ENCODE data around the gene JMJD7.

The JMJD7 gene

DNA sequence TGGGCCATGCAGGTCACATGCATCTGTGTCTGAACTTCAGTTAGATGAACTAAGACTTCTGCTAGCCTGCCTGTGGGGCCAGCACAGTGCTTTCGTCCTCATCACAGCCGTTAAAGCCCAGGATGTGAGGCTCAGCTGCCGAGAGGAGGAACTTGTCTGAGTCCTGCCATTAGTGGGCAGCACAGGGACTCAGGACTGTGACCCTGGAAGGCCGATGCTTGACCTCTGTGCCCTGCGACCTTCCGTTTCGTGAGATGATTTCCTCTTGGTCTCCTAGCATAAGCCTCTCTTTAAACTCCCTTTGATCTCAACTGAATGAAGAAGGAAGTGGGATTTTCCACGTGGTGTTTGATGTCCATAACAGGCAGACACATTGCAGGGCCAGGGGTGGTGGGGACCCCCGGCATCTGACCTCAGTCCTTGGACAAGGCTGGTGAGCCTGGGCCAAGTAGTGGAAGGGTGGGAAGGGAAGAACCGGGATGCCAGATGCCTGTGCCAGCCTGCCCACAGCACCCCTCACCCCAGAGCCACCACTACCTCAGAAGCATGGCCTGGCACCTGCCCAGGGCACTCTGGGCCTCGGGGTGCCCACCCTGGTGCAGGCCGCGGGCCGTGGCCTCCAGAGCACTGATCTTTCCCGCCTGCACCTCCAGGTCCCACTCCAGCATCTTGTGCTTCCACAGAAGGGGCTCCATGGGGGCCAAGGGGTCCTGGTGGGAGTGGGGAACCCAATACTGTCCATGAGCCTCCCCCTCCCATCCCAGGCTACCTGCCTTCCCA is 32.3 kb downstream of the JMJD7 start:
- TF ChIP-seq, protein P1, sequence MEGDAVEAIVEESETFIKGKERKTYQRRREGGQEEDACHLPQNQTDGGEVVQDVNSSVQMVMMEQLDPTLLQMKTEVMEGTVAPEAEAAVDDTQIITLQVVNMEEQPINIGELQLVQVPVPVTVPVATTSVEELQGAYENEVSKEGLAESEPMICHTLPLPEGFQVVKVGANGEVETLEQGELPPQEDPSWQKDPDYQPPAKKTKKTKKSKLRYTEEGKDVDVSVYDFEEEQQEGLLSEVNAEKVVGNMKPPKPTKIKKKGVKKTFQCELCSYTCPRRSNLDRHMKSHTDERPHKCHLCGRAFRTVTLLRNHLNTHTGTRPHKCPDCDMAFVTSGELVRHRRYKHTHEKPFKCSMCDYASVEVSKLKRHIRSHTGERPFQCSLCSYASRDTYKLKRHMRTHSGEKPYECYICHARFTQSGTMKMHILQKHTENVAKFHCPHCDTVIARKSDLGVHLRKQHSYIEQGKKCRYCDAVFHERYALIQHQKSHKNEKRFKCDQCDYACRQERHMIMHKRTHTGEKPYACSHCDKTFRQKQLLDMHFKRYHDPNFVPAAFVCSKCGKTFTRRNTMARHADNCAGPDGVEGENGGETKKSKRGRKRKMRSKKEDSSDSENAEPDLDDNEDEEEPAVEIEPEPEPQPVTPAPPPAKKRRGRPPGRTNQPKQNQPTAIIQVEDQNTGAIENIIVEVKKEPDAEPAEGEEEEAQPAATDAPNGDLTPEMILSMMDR (IDR thresholded peaks at IDR 0.05; ENCODE audit: control insufficient read depth, extremely low read depth, insufficient read depth), result no peak
- H3K4me3 ChIP-seq (ENCODE audit: low read depth, low read length), result no peak overlapping the region
- no peak for DNase-seq (ENCODE audit: low read depth)

DNA sequence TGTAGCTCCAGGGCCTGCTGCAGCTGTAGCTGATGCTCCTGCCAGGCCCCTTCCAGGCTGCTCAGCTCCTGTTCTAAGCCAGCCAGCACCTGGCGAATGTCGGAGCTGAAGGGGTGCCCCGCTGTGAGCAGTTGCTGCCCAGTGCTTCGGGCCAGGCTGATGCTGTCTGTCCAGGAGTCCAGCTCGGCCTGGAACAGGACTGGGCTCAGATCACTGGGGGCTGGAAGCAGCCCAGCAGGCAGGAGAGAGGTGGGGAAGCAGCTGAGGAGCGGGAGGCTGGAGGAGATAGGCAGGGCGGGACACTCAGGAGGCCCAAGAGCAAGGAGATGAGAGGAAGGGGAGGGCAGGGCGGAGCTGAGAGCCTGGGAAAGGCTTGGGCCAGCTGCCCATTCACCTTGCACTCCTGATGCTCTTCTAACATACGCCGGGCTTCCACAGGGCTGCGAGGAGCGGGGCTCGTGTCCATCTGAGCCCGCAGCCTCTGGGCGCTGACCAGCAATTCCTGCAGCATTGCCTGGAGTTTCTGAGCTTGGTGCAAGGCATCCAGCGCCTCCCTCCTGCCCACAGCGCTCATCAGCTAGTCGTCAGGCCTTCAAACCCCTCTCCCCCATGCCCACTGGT is 34.0 kb downstream of the JMJD7 start:
- TF ChIP-seq, protein P1 (IDR thresholded peaks at IDR 0.05; ENCODE audit: control insufficient read depth, extremely low read depth, insufficient read depth), result no peak
- no peak for DNase-seq (ENCODE audit: low read depth)

DNA sequence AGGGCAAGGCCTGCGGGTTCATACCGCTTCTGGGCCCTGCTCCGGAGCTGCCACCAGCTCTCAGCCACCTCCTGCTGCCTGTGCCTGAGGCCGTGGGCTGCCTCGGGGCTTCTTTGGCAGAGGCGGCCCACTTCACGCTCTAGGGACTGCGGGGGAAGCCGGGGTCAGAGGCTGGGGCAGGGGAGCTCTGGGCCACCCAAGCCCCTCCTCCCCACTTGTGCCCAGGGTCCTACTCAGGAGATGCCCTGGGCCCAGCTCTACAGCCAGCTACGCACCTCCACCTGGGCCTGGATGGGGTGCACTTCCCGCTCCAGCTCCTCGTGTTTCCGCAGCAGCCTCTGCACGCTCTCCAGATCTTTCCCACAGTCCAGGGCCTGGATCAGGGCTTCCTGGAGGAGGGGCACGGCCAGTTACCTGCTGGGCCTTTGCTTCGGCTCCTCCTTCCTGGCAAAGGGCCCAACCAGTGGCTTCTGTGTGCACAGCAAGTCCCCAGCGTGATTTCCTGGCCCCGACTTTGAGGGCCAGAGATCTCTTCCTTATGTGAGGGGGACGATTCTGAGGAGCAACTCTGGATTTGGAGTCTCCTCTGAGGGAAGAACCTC is 34.7 kb downstream of the JMJD7 start:
- H3K4me3 ChIP-seq (ENCODE audit: low read depth, low read length), result peak overlapping the region; percentile 18
- DNase-seq (ENCODE audit: low read depth), result peak; percentile 82
- TF ChIP-seq, protein P1 (IDR thresholded peaks at IDR 0.05; ENCODE audit: control insufficient read depth, extremely low read depth, insufficient read depth), result no peak

More for the DNA sequence above, 34.0 kb downstream of the JMJD7 start:
- peak overlapping the region; percentile 18; the same call in 1 of the 2 replicates for H3K4me3 ChIP-seq (ENCODE audit: low read depth, low read length)

DNA sequence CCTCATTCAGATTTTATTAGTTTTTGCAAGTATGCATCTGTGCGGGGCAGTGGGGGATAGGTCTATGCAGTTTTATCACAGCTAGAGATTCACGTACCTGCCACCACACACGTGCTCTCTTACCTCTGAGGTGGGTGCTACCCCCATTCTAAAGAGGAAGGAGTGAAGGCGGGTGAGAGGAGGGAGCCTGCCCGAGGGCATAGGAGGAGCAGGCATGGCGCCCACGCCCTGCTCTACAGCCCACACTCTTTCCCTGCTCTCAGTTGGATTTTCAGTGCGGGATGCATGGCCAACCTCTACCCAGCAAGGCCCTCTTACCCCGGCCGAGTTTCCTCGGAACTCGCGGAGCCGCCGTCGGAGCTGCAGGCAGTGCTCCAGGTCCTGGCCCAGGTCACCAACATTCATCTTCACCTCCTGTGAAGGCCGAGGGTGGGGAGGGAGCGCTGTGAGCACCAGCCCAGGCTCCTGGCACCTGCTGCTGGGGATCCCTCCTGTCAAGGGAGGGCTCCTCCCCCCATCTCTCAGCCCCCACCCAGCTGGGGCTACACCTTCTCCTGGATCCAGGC is 37.7 kb downstream of the JMJD7 start:
- TF ChIP-seq, protein P1 (IDR thresholded peaks at IDR 0.05; ENCODE audit: control insufficient read depth, extremely low read depth, insufficient read depth), result no peak
- no peak overlapping the region for H3K4me3 ChIP-seq (ENCODE audit: low read depth, low read length)
- DNase-seq (ENCODE audit: low read depth), result no peak

DNA sequence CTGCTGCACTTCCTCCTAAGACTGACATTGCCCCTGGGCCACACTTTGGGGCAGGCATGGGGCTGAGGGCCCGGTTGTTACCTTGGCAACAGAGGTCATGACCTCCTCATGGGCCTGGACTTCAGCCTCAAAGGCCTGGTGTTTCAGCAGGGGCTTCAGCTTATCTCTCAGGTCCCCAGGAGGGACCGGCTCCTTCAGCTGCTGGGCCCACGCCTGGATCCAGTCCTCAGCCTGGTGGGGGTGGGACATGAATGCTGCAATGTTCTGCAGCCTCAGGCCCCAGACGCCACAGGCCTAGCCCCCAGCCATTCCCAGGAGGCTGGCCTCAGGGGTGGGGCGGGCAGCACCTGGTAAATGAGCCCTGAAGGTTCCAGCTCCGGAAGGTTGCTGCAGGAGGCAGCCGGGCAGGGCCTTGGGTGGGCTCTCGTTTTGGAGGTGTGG is 38.4 kb downstream of the JMJD7 start:
- no peak for DNase-seq (ENCODE audit: low read depth)
- TF ChIP-seq, protein P1 (IDR thresholded peaks at IDR 0.05; ENCODE audit: control insufficient read depth, extremely low read depth, insufficient read depth), result no peak

DNA sequence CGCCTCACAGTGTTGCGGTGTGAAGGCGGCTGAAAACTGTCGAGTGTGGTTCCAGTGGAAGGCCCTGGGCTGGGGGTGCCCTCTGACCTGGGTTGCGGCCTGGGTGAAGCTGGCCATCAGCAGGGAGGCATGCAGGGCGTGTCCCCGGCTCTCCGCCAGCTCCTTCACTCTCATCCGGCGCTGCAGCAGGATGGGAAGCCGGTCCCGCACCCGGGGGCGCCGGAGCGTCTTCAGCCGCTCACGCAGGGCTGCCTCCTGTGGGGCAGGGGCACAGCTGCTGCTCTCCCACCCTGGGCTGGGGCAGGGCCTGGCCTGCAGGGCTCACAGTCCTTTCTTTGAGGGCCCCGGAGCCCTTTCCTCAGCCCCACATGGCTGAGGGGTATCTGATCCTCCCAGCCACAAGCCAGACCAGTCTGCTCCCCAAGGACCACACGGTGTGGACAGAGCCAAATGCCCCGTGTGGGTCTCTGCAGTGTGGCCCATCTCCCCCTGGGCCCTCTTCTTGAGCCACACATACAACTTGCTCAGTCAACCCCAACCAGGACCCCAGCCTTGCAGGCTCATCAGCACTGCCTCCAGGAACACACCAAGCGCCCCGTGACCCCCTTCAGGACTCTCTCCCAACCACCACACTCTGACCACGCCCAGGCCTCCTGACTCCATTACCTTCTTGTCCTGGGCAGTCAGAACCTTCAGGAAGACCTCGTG is 39.1 kb downstream of the JMJD7 start:
- TF ChIP-seq, protein P1 (IDR thresholded peaks at IDR 0.05; ENCODE audit: control insufficient read depth, extremely low read depth, insufficient read depth), result no peak
- no peak for DNase-seq (ENCODE audit: low read depth)
- H3K4me3 ChIP-seq (ENCODE audit: low read depth, low read length), result no peak overlapping the region

More for the DNA sequence above, 38.4 kb downstream of the JMJD7 start:
- no peak overlapping the region for H3K4me3 ChIP-seq (ENCODE audit: low read depth, low read length)
